HCT116 (cell line): ENCODE data around the gene DLG5. TPM values are rescaled to one million over a fixed set of nuclear protein-coding genes. Genes with fewer than 3 reads are reported as not detected.

ENCODE experiments used
- ATAC-seq: fragments of 200-7000 bp; cut with Tn5 transposase; 2 replicates; pipeline ENCODE4 v1.9.1; 2020; ENCODE audit warnings: mild to moderate bottlenecking, moderate library complexity
- BruUV-seq: library from RNA; stranded (reverse); fragments of 400-500 nt; replicated peaks from 2 replicates; lab custom pipeline; 2021; lab: Mats Ljungman, UMichigan
- CTCF ChIA-PET: fragments of 300-600 bp; sonication (Branson Sonifier 250); formaldehyde crosslinking; loops from one replicate; lab custom pipeline; 2021; ENCODE audit warnings: antibody characterized with exemption; lab: Charles Lee
- POLR2A ChIA-PET: fragments of 300-600, 350-600 bp; sonication (Branson Sonifier 250); formaldehyde crosslinking; loops from one replicate; lab custom pipeline; 2021; ENCODE audit warnings: antibody characterized with exemption; lab: Charles Lee
- RAD21 ChIA-PET, 2 experiments: fragments of 300-600 bp; sonication (Branson Sonifier 250); formaldehyde crosslinking; loops; one replicate each; lab custom pipeline; 2023; ENCODE audit warnings: low total read pairs in 2 of 2; ENCODE audit not compliant: uncharacterized antibody in 2 of 2, unreplicated experiment in 2 of 2, low non-redundant PET in 1 of 2; lab: Charles Lee
- DNase-seq: peaks from one replicate; pipeline ENCODE4 v3.0.0-alpha.2; 2010; ENCODE audit warnings: low read depth, low spot score
- H2AFZ ChIP-seq: fragments of 200-600 bp; shearing (Covaris generic), sonication (generic); 2 replicates; pipeline ENCODE4 v1.6.1; 2017; ENCODE audit warnings: low read depth, mixed run types, mixed read lengths, antibody characterized with exemption, low read length; ENCODE audit not compliant: poor library complexity, severe bottlenecking
- H3K27ac ChIP-seq: 2 replicates; pipeline ENCODE4 v1.5.1; 2012; ENCODE audit warnings: low read depth, low read length
- H3K27me3 ChIP-seq: fragments of 200-600 bp; sonication (generic); 2 replicates; pipeline ENCODE4 v1.6.1; 2016; ENCODE audit warnings: mixed run types, low read length, mixed read lengths; ENCODE audit not compliant: insufficient read depth
- H3K36me3 ChIP-seq, 2 experiments: fragments of 200-500 bp in 1 of 2; fragments of 200-600 bp in 1 of 2; sonication (Bioruptor generic) in 1 of 2; sonication (generic) in 1 of 2; 2 replicates each; pipeline versions ENCODE4 v1.5.1 to v1.6.1; 2014 to 2016; ENCODE audit warnings: low read length in 2 of 2, inconsistent platforms in 1 of 2, mixed read lengths in 1 of 2, mixed run types in 1 of 2; ENCODE audit not compliant: insufficient read depth in 2 of 2, control insufficient read depth in 1 of 2
- H3K4me1 ChIP-seq, 2 experiments: fragments of 200-600 bp in 1 of 2; sonication (generic) in 1 of 2; 2 replicates each; pipeline versions ENCODE4 v1.5.1 to v1.6.1; 2012 to 2017; ENCODE audit warnings: low read length in 2 of 2, inconsistent platforms in 1 of 2, mild to moderate bottlenecking in 1 of 2, mixed read lengths in 1 of 2, mixed run types in 1 of 2, moderate library complexity in 1 of 2; ENCODE audit not compliant: insufficient read depth in 2 of 2, control insufficient read depth in 1 of 2
- H3K4me2 ChIP-seq: fragments of 200-600 bp; sonication (generic); 2 replicates; pipeline ENCODE4 v1.6.1; 2017; ENCODE audit warnings: mixed run types, low read length, mixed read lengths
- H3K4me3 ChIP-seq, 2 experiments: fragments of 200-600 bp in 1 of 2; sonication (generic) in 1 of 2; replicated peaks in 1 of 2; 2 replicates each; pipeline ENCODE4 v1.5.1; 2011 to 2016; ENCODE audit warnings: low read length in 2 of 2, control low read depth in 1 of 2, low read depth in 1 of 2, mild to moderate bottlenecking in 1 of 2, mixed read lengths in 1 of 2, mixed run types in 1 of 2
- H3K79me2 ChIP-seq: fragments of 200-600 bp; sonication (generic); 2 replicates; pipeline ENCODE4 v1.6.1; 2017; ENCODE audit warnings: mild to moderate bottlenecking, mixed run types, low read length, moderate library complexity, mixed read lengths; ENCODE audit not compliant: insufficient read depth
- H3K9ac ChIP-seq: fragments of 200-600 bp; sonication (generic); 2 replicates; pipeline ENCODE4 v1.6.1; 2016; ENCODE audit warnings: low read length, mixed read lengths
- H3K9me2 ChIP-seq: fragments of 200-600 bp; sonication (generic), shearing (Covaris generic); 2 replicates; pipeline ENCODE4 v1.6.1; 2017; ENCODE audit warnings: mixed run types, mild to moderate bottlenecking, moderate library complexity; ENCODE audit not compliant: insufficient read depth
- H3K9me3 ChIP-seq, 2 experiments: fragments of 200-500 bp in 1 of 2; fragments of 200-600 bp in 1 of 2; sonication (Bioruptor generic) in 1 of 2; sonication (generic) in 1 of 2; 2 replicates each; pipeline ENCODE4 v1.6.1; 2014 to 2017; ENCODE audit warnings: low read length in 2 of 2, mixed read lengths in 2 of 2, inconsistent platforms in 1 of 2, low read depth in 1 of 2, mild to moderate bottlenecking in 1 of 2, mixed run types in 1 of 2, moderate library complexity in 1 of 2; ENCODE audit not compliant: control insufficient read depth in 1 of 2, insufficient read depth in 1 of 2
- H4K20me1 ChIP-seq: fragments of 200-600 bp; sonication (generic), shearing (Covaris generic); 2 replicates; pipeline ENCODE4 v1.6.1; 2017; ENCODE audit warnings: mixed run types, mild to moderate bottlenecking, moderate library complexity; ENCODE audit not compliant: insufficient read depth
- EGR1 ChIP-seq: IDR thresholded peaks from 2 replicates; pipeline ENCODE4 v1.6.1; 2012; ENCODE audit warnings: low read depth
- ELF1 ChIP-seq: IDR thresholded peaks from 2 replicates; pipeline ENCODE4 v1.6.1; 2012; ENCODE audit warnings: low read depth, borderline replicate concordance
- EZH2 ChIP-seq: fragments of 200-600 bp; sonication (generic); IDR thresholded peaks from 2 replicates; pipeline ENCODE4 v1.6.1; 2017; ENCODE audit warnings: antibody characterized with exemption, mixed run types
- EZH2phosphoT487 ChIP-seq: fragments of 200-600 bp; IDR thresholded peaks from 2 replicates; pipeline ENCODE4 v1.6.1; 2018; ENCODE audit warnings: antibody characterized with exemption, borderline replicate concordance
- FOSL1 ChIP-seq: IDR thresholded peaks from 2 replicates; pipeline ENCODE4 v1.6.1; 2012; ENCODE audit warnings: low read depth
- POLR2A ChIP-seq: IDR thresholded peaks from 2 replicates; pipeline ENCODE4 v1.7.0; 2011; ENCODE audit warnings: borderline replicate concordance; ENCODE audit not compliant: insufficient read depth, insufficient read length; ENCODE audit errors: extremely low read depth
- POLR2AphosphoS5 ChIP-seq: IDR thresholded peaks from 2 replicates; pipeline ENCODE4 v1.6.1; 2011; ENCODE audit warnings: mild to moderate bottlenecking, low read depth, low read length, moderate library complexity
- RAD21 ChIP-seq: IDR thresholded peaks from 2 replicates; pipeline ENCODE4 v1.6.1; 2012; ENCODE audit warnings: low read depth, mild to moderate bottlenecking
- SIN3A ChIP-seq: IDR thresholded peaks from 2 replicates; pipeline ENCODE4 v1.6.1; 2012; ENCODE audit warnings: low read depth
- SP1 ChIP-seq: IDR thresholded peaks from 2 replicates; pipeline ENCODE4 v1.6.1; 2012; ENCODE audit warnings: low read depth
- TCF7L2 ChIP-seq: IDR thresholded peaks from 2 replicates; pipeline ENCODE4 v1.7.0; 2011; ENCODE audit warnings: borderline replicate concordance, inconsistent platforms; ENCODE audit not compliant: insufficient read depth, insufficient read length; ENCODE audit errors: extremely low read depth
- ZBTB33 ChIP-seq: IDR thresholded peaks from 2 replicates; pipeline ENCODE4 v1.6.1; 2011; ENCODE audit warnings: mild to moderate bottlenecking, low read length, moderate library complexity; ENCODE audit not compliant: insufficient replicate concordance; ENCODE audit errors: extremely low read depth
- ZFX ChIP-seq: fragments of 450-650 bp; IDR thresholded peaks from 2 replicates; pipeline ENCODE4 v1.6.1; 2017
- ZNF274 ChIP-seq: fragments of 200-500 bp; sonication (Bioruptor generic); IDR thresholded peaks from 2 replicates; pipeline ENCODE4 v1.6.1; 2014; ENCODE audit warnings: mild to moderate bottlenecking, low read depth, low read length, inconsistent platforms
- intact Hi-C: fragments of 100-400 bp; cut with micrococcal nuclease; formaldehyde crosslinking; loops from 2 replicates; pipeline ENCODE4 v1.10.0; 2022
- total RNA-seq: library from RNA; stranded (reverse); gene quantifications from one replicate; pipeline ENCODE4 v1.2.1, GENCODE V29; 2021; ENCODE audit not compliant: unreplicated experiment
- TF ChIP-seq, protein P1 (sequence below): IDR thresholded peaks from 2 replicates; pipeline ENCODE4 v1.6.1; 2012; ENCODE audit warnings: low read depth
- TF ChIP-seq, protein P2 (sequence below): IDR thresholded peaks from 2 replicates; pipeline ENCODE4 v1.6.1; 2012

Gene DLG5
- total RNA-seq, 1 experiment from 2014 or later = 44.8 TPM

DNA sequence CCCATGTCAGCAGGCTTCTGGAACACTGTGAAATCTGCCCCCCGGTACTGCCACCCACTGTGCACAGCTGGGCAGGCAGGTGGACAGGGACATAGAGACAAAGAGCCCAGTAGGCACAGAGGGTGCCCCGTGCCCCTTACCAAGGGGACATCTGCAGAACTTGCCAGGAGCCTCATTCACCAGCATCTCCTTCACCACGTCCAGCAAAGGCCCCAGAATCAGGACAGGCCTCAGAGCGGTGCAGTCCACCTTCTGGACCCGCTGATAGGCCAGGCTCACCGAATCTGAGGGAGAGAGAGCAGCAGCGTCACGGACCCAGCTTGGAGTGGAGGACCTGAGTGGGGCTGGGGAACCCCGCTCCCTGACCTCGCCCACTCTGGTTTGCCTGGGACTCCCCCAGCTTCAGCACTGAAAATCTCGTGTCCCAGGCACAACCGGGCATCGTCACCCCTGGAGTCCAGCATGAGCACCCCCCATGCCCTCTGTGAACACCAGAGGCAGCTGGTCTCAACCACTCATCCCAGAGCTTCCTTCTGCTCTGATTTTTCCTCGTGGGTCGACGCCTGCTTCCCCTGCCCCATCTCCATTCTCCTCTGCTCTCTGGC is 130.1 kb downstream of the DLG5 start (continued):
- TF ChIP-seq, protein P1, sequence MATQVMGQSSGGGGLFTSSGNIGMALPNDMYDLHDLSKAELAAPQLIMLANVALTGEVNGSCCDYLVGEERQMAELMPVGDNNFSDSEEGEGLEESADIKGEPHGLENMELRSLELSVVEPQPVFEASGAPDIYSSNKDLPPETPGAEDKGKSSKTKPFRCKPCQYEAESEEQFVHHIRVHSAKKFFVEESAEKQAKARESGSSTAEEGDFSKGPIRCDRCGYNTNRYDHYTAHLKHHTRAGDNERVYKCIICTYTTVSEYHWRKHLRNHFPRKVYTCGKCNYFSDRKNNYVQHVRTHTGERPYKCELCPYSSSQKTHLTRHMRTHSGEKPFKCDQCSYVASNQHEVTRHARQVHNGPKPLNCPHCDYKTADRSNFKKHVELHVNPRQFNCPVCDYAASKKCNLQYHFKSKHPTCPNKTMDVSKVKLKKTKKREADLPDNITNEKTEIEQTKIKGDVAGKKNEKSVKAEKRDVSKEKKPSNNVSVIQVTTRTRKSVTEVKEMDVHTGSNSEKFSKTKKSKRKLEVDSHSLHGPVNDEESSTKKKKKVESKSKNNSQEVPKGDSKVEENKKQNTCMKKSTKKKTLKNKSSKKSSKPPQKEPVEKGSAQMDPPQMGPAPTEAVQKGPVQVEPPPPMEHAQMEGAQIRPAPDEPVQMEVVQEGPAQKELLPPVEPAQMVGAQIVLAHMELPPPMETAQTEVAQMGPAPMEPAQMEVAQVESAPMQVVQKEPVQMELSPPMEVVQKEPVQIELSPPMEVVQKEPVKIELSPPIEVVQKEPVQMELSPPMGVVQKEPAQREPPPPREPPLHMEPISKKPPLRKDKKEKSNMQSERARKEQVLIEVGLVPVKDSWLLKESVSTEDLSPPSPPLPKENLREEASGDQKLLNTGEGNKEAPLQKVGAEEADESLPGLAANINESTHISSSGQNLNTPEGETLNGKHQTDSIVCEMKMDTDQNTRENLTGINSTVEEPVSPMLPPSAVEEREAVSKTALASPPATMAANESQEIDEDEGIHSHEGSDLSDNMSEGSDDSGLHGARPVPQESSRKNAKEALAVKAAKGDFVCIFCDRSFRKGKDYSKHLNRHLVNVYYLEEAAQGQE = no peak
- TF ChIP-seq ZNF274 (no peak), SP1 (no peak), EZH2phosphoT487 (no peak), POLR2A (no peak), ELF1 (no peak), RAD21 (no peak), EZH2 (no peak), FOSL1 (no peak)

DNA sequence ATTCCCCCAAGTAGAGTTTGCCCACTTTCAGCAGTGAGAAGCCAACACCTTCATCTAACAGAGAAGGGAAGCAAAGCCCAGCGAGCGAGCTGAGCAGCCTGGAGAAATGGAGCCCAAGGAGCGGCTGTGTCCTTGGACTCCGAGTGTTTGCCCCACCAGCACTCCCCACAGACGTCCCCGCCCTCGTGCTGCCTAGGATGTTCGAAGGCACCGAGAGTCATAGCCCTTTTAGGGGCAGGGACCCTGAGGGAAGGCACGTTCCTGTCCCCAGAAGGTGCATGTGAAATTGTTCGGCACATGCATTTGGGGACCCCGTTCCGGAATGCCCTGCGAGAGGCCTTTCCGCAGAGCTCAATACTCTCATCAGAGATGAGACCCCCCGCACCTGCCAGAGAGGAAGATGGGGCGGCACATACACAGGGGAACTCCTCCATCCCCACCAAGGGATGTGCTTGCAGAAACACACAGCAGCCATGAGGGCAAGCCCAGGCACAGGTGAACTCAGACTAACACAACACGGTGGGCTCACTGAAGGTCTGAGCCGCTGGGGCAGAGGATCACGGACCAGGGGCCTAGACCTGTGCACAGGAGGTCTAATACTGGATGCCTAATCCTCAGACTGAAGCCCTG is 131.0 kb downstream of the DLG5 start:
- H3K36me3 ChIP-seq = peaks cover 0 to 3% of the 10 kb centered on the region in 2 experiments; a peak in 2 of 4 replicates
- no peaks in the 10 kb centered on the region for H4K20me1 ChIP-seq
- ChIA-PET POLR2A (no interaction called here), CTCF (no interaction called here), RAD21 (no interaction called here)
- no peak overlapping the region for H3K9ac ChIP-seq
- H2AFZ ChIP-seq = no peak overlapping the region
- no peak overlapping the region for H3K4me2 ChIP-seq
- ATAC-seq = no peak
- H3K9me3 ChIP-seq = no peaks in the 10 kb centered on the region
- H3K27me3 ChIP-seq = no peaks in the 10 kb centered on the region
- H3K79me2 ChIP-seq = no peaks in the 10 kb centered on the region
- no peak for DNase-seq
- BruUV-seq = no TSS peak
- no peaks in the 10 kb centered on the region for H3K9me2 ChIP-seq
- H3K4me3 ChIP-seq = no peak overlapping the region
- intact Hi-C loops = no loop called here
- H3K4me1 ChIP-seq = no peaks in the 10 kb centered on the region
- TF ChIP-seq EGR1 = no peak
- TF ChIP-seq FOSL1 = no peak
- no peak for TF ChIP-seq TCF7L2
- TF ChIP-seq, protein P2, sequence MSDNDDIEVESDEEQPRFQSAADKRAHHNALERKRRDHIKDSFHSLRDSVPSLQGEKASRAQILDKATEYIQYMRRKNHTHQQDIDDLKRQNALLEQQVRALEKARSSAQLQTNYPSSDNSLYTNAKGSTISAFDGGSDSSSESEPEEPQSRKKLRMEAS = no peak
- no peak for TF ChIP-seq ZFX
- TF ChIP-seq ZBTB33 = no peak
- TF ChIP-seq POLR2AphosphoS5 = no peak
- TF ChIP-seq RAD21 = no peak
- no peak for TF ChIP-seq SIN3A
- H3K27ac ChIP-seq = no peak overlapping the region
